Measurements from ENCODE around the gene EPB41. TPM values are rescaled to one million over a fixed set of nuclear protein-coding genes. Genes with fewer than 3 reads are reported as not detected.
"Not testable (repeated sequence)": the region's sequence is repeated elsewhere in the genome, so short reads cannot be mapped to it uniquely, and the experiment has no call there.

Gene EPB41
- polyA plus RNA-seq, 1 of the 3 experiments (the other 2 are of a cell fraction): 7.4 TPM

DNA sequence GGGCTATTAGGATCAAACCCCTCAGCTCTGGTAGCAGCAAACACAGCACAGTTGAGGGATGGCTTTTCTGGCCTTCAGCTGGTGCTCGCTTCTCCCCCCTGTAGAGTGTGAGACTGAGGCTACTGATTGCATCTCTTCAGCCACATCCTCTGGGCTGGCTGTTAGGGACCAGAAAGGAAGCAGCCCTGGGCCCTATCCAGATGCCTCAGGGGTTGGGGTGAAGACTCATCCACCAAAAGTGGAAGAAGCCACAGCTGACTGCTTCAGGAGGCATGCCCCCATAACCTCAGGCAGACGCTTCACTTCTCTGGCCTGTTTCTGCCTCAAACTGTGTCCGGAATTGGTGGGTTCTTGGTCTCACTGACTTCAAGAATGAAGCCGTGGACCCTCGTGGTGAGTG is 215.5 kb downstream of the EPB41 start:
- no peak overlapping the region for H2AFZ ChIP-seq (ENCODE audit: low read depth)
- H3K9me3 ChIP-seq: no peaks in the 10 kb centered on the region
- no peaks in the 10 kb centered on the region for H3K9me2 ChIP-seq
- no peak overlapping the region for H3K27ac ChIP-seq (ENCODE audit: low read depth in 2 of 2, low read length in 1 of 2)
- TF ChIP-seq TAF1 (IDR thresholded peaks at IDR 0.05; ENCODE audit: borderline replicate concordance, low read depth, low read length): no peak
- TF ChIP-seq JUND (IDR thresholded peaks at IDR 0.05): no peak
- TF ChIP-seq, protein P1, sequence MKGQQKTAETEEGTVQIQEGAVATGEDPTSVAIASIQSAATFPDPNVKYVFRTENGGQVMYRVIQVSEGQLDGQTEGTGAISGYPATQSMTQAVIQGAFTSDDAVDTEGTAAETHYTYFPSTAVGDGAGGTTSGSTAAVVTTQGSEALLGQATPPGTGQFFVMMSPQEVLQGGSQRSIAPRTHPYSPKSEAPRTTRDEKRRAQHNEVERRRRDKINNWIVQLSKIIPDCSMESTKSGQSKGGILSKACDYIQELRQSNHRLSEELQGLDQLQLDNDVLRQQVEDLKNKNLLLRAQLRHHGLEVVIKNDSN (IDR thresholded peaks at IDR 0.05; ENCODE audit: borderline replicate concordance, low read depth): no peak
- TF ChIP-seq NFIC (IDR thresholded peaks at IDR 0.05; ENCODE audit: borderline replicate concordance): no peak
- no peak for TF ChIP-seq RFX5 (IDR thresholded peaks at IDR 0.05; ENCODE audit: low read length)
- no peak for TF ChIP-seq CHD2 (IDR thresholded peaks at IDR 0.05; ENCODE audit: low read length, partially characterized antibody)
- TF ChIP-seq TEAD4 (IDR thresholded peaks at IDR 0.05; ENCODE audit: borderline replicate concordance, insufficient read depth): no peak
- no peak for TF ChIP-seq TCF12 (IDR thresholded peaks at IDR 0.05)
- no peaks in the 10 kb centered on the region for H3F3A ChIP-seq (replicated peaks; ENCODE audit: insufficient read depth)
- no peaks in the 10 kb centered on the region for H3K27me3 ChIP-seq (ENCODE audit: insufficient read depth)
- H3K4me2 ChIP-seq: no peak overlapping the region
- no peak overlapping the region for H3K9ac ChIP-seq
- H4K20me1 ChIP-seq (ENCODE audit: insufficient read depth): no peaks in the 10 kb centered on the region
- POLR2A ChIA-PET: no interaction called here
- WGBS (ENCODE audit: low lambda C conversion rate): 73% methylated on average over 5 of the region's 5 CpGs
- H3K4me3 ChIP-seq (ENCODE audit: low read depth in 2 of 2, low read length in 1 of 2): no peak overlapping the region
- CTCF ChIA-PET: interaction anchor here (1.0 to 1.4 kb wide), 3 partner anchors 8 to 14 kb away, joined by 3 to 4 read pairs (median 3); no protein-coding TSS in a partner anchor
- no peaks in the 10 kb centered on the region for H3K36me3 ChIP-seq (replicated peaks in 1 of 2; ENCODE audit: control insufficient read depth in 1 of 2, insufficient read depth in 2 of 2, low read length in 1 of 2)
- no peaks in the 10 kb centered on the region for H3K79me2 ChIP-seq (ENCODE audit: insufficient read depth)
- no peak for DNase-seq
- peaks cover 0 to 2% of the 10 kb centered on the region in 2 experiments; a peak in 1 of 4 replicates for H3K4me1 ChIP-seq (ENCODE audit: control insufficient read depth in 1 of 2, insufficient read depth in 2 of 2, low read depth in 1 of 2, low read length in 1 of 2)

DNA sequence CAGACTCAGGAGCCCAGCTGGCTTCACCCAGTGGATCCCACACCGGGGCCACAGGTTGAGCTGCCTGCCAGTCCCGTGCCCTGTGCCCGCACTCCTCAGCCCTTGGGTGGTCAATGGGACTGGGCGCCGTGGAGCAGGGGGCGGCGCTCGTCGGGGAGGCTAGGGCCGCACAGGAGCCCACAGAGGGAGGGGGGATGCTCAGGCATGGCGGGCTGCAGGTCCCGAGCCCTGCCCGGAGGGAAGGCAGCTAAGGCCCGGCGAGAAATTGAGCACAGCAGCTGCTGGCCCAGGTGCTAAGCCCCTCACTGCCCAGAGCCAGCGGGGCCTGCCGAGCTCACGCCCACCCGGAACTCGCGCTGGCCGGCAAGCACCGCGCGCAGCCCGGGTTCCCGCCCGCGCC is 216.7 kb downstream of the EPB41 start:
- H3K9me3 ChIP-seq; H3K27me3 ChIP-seq (ENCODE audit: insufficient read depth); H3K9me2 ChIP-seq; H2AFZ ChIP-seq (ENCODE audit: low read depth); POLR2A ChIA-PET; H3K27ac ChIP-seq (ENCODE audit: low read depth in 2 of 2, low read length in 1 of 2); H3K4me2 ChIP-seq; DNase-seq; H3K9ac ChIP-seq; H3K36me3 ChIP-seq (replicated peaks in 1 of 2; ENCODE audit: control insufficient read depth in 1 of 2, insufficient read depth in 2 of 2, low read length in 1 of 2); H4K20me1 ChIP-seq (ENCODE audit: insufficient read depth); H3K79me2 ChIP-seq (ENCODE audit: insufficient read depth); H3K4me1 ChIP-seq (ENCODE audit: control insufficient read depth in 1 of 2, insufficient read depth in 2 of 2, low read depth in 1 of 2, low read length in 1 of 2); H3F3A ChIP-seq (replicated peaks; ENCODE audit: insufficient read depth); H3K4me3 ChIP-seq (ENCODE audit: low read depth in 2 of 2, low read length in 1 of 2): not testable (repeated sequence)
- 100% methylated on average over 3 of the region's 29 CpGs for WGBS (ENCODE audit: low lambda C conversion rate)
- CTCF ChIA-PET: interaction anchor here (1.0 kb wide), 3 partner anchors 9 to 50 kb away, joined by 3 to 4 read pairs (median 4); partner anchors contain the start of gene SRSF4

DNA sequence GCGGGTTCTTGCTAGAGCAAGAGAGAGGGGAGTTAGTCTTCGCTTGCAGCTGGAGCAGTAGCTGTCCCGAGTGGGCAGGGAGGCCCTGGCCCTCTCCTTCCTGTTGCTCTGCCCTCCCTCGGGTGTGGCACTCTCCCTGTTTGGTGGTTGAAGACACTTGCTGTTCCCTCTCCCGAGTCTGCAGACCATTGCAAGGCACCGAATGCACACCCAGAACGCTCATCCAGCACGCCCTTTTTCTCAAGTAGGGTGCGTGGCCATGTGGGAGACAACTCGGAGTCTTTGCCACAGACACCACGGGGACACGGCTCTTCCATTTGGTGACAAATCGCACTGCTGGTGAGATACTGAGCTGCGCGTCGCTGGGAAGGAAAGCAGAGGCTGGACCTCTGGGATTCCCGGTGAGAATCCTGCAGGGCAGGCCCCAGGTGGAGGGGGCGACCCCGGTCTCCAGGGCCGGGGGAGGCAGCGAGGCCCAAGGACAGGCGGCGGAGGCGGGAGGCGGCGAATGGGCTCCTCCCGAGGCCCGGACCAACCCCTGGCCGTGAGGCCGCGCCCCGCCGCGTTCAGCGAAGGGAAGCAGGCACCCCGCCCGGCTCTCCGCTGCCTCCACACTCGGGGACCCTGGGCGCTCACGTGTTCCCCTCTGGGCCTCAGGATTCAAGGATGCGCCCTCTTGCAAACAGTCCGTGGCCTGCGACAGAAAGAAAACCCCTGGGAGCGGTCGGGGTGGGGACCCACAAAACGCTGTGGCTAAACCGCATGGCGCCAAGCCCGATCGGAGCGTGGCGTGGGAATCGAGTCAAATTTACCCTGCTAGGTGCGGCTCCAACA is 219.7 kb downstream of the EPB41 start:
- Histone ChIP-seq H3K9ac (no peak overlapping the region), H3F3A (replicated peaks; ENCODE audit: insufficient read depth) (no peaks in the 10 kb centered on the region), H4K20me1 (ENCODE audit: insufficient read depth) (no peaks in the 10 kb centered on the region), H3K9me3 (no peaks in the 10 kb centered on the region), H3K27me3 (ENCODE audit: insufficient read depth) (no peaks in the 10 kb centered on the region), H2AFZ (ENCODE audit: low read depth) (no peak overlapping the region), H3K9me2 (no peaks in the 10 kb centered on the region), H3K27ac (ENCODE audit: low read depth in 2 of 2, low read length in 1 of 2) (no peak overlapping the region), H3K4me1 (ENCODE audit: control insufficient read depth in 1 of 2, insufficient read depth in 2 of 2, low read depth in 1 of 2, low read length in 1 of 2) (no peaks in the 10 kb centered on the region), H3K79me2 (ENCODE audit: insufficient read depth) (no peaks in the 10 kb centered on the region), H3K4me3 (ENCODE audit: low read depth in 2 of 2, low read length in 1 of 2) (no peak overlapping the region), H3K36me3 (replicated peaks in 1 of 2; ENCODE audit: control insufficient read depth in 1 of 2, insufficient read depth in 2 of 2, low read length in 1 of 2) (no peaks in the 10 kb centered on the region), H3K4me2 (no peak overlapping the region)
- ChIA-PET POLR2A (no interaction called here), CTCF (interaction anchor here (1.6 kb wide), 1 partner anchor 12 kb away, joined by 5 read pairs; no protein-coding TSS in a partner anchor)
- TF ChIP-seq TAF1 (IDR thresholded peaks at IDR 0.05; ENCODE audit: borderline replicate concordance, low read depth, low read length) (no peak), RXRA (IDR thresholded peaks at IDR 0.05; ENCODE audit: borderline replicate concordance, low read depth) (no peak), TEAD4 (IDR thresholded peaks at IDR 0.05; ENCODE audit: borderline replicate concordance, insufficient read depth) (no peak), RFX5 (IDR thresholded peaks at IDR 0.05; ENCODE audit: low read length) (no peak), CHD2 (IDR thresholded peaks at IDR 0.05; ENCODE audit: low read length, partially characterized antibody) (no peak), NFIC (IDR thresholded peaks at IDR 0.05; ENCODE audit: borderline replicate concordance) (no peak), YY1 (IDR thresholded peaks at IDR 0.05; ENCODE audit: low read depth) (no peak), NRF1 (IDR thresholded peaks at IDR 0.05; ENCODE audit: low read depth, low read length) (no peak), FOXJ3 (CRISPR knock-in tag; IDR thresholded peaks at IDR 0.05) (no peak), ELF1 (IDR thresholded peaks at IDR 0.05) (no peak), TCF12 (IDR thresholded peaks at IDR 0.05) (no peak), POLR2AphosphoS5 (IDR thresholded peaks at IDR 0.05; ENCODE audit: low read depth, low read length) (no peak), FOSL2 (IDR thresholded peaks at IDR 0.05; ENCODE audit: borderline replicate concordance, low read depth) (no peak), GATA2 (CRISPR knock-in tag; IDR thresholded peaks at IDR 0.05) (no peak)
- TF ChIP-seq, protein P2, sequence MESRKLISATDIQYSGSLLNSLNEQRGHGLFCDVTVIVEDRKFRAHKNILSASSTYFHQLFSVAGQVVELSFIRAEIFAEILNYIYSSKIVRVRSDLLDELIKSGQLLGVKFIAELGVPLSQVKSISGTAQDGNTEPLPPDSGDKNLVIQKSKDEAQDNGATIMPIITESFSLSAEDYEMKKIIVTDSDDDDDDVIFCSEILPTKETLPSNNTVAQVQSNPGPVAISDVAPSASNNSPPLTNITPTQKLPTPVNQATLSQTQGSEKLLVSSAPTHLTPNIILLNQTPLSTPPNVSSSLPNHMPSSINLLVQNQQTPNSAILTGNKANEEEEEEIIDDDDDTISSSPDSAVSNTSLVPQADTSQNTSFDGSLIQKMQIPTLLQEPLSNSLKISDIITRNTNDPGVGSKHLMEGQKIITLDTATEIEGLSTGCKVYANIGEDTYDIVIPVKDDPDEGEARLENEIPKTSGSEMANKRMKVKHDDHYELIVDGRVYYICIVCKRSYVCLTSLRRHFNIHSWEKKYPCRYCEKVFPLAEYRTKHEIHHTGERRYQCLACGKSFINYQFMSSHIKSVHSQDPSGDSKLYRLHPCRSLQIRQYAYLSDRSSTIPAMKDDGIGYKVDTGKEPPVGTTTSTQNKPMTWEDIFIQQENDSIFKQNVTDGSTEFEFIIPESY (IDR thresholded peaks at IDR 0.05; ENCODE audit: borderline replicate concordance, low read depth): no peak
- WGBS (ENCODE audit: low lambda C conversion rate): 91% methylated on average over 43 of the region's 55 CpGs
- peak; percentile 41 for DNase-seq

Data from SK-N-SH (cell line).